GM12873 (cell line): ENCODE measurements around the gene TBC1D1.

ENCODE experiments used
- CTCF ChIP-seq: IDR thresholded peaks from 2 replicates; pipeline ENCODE4 v1.5.1; 2012; ENCODE audit warnings: low read depth, mild to moderate bottlenecking, moderate library complexity, low read length, control low read depth; ENCODE audit not compliant: insufficient read depth; ENCODE audit errors: missing control alignments

TBC1D1 gene

GRCh38 chr4:38173935-38174518, 283.1 kb downstream of the TBC1D1 start:
- no peak for TF ChIP-seq CTCF

GRCh38 chr4:38174801-38175200, 283.9 kb downstream of the TBC1D1 start:
- TF ChIP-seq CTCF = no peak

- TF ChIP-seq CTCF = no peak
These were observed 285.3 kb downstream of the TBC1D1 start for GRCh38 chr4:38176165-38176564.

- no peak for TF ChIP-seq CTCF
These were observed 286.2 kb downstream of the TBC1D1 start for GRCh38 chr4:38177035-38177546.

GRCh38 chr4:38177641-38178391, 286.9 kb downstream of the TBC1D1 start:
- no peak for TF ChIP-seq CTCF

GRCh38 chr4:38178392-38178995, 287.6 kb downstream of the TBC1D1 start:
- no peak for TF ChIP-seq CTCF

- peak; percentile 84 for TF ChIP-seq CTCF
These were observed 288.9 kb downstream of the TBC1D1 start for GRCh38 chr4:38179690-38180377.
